ENCODE measurements around the gene C5orf63.
A peak's percentile ranks its signal among the peaks of the same experiment; 100 is the strongest.
"Not testable (repeated sequence)": the region's sequence is repeated elsewhere in the genome, so short reads cannot be mapped to it uniquely, and the experiment has no call there.

The C5orf63 gene

GRCh38 chr5:127030259-127031146, 42.8 kb downstream of the C5orf63 start, which contains the start of gene MARCHF3:
Gene MARCHF3 (minus strand): TSS chr5:127030558. CDS start chr5:126918171, 112,387 bp downstream.
- peak; percentile 77 for DNase-seq

- DNase-seq, result peak; percentile 33
Measured at GRCh38 chr5:127029581-127030258, 43.6 kb downstream of the C5orf63 start.

- no peak for DNase-seq
Measured at GRCh38 chr5:127028822-127029457, 44.4 kb downstream of the C5orf63 start.

DNA sequence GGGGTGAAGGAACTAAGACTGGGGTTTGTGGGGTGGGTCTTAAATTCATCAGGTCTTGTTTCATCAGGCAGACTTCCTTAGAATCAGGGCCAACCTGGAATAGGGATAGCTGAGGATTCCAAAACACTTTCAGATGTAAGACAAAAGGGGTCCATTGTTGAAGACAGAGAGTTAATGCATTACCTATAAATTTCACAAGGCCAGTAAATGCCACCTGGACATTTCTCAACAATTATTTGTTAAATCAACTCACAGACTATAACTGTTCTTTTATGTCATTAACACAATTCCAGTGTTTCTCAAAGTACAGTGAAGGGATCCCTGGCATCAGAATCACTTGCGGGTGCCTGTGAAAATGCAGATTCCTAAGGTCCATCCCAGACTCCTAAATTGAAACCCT, 45.8 kb downstream of the C5orf63 start:
- no peak for DNase-seq

DNA sequence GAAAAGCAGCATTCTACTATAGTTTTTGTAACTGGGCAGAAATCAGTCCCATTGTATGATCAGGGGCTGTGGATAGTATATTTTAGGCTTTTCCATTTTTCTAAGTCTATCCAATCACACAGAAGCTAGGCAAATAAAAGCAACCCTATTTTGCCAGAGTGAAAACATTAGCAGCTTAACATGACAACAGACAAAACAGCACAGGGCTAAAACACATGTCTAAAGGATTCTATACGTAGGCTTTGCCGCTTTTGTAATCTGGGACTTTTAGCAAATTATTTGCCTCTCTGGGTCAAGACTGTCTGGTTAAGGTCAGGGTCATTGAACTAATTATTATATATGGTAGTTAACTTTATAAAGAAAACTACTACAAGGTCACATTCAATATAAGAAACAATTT, 47.1 kb downstream of the C5orf63 start:
- no peak for DNase-seq

GRCh38 chr5:127025467-127025866, 47.8 kb downstream of the C5orf63 start:
- DNase-seq, result no peak

DNA sequence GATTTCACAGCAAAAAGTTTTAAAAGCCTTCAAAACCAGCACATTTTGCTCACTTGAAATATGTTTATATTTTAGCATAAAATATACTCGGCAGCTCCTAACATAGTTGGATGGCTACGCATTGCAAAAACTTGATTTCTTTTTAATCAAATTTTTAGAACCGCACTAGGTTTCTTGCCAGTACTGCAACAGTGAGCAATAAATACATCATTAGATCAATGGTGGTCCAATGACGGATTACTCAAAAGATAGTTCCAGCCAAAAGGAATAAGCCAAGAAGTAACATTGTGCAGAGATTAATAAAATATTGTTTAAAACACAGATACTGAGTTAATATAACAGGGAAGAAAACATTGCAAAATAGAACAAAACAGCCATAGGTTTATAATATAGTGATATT, 48.5 kb downstream of the C5orf63 start:
- no peak for DNase-seq

DNA sequence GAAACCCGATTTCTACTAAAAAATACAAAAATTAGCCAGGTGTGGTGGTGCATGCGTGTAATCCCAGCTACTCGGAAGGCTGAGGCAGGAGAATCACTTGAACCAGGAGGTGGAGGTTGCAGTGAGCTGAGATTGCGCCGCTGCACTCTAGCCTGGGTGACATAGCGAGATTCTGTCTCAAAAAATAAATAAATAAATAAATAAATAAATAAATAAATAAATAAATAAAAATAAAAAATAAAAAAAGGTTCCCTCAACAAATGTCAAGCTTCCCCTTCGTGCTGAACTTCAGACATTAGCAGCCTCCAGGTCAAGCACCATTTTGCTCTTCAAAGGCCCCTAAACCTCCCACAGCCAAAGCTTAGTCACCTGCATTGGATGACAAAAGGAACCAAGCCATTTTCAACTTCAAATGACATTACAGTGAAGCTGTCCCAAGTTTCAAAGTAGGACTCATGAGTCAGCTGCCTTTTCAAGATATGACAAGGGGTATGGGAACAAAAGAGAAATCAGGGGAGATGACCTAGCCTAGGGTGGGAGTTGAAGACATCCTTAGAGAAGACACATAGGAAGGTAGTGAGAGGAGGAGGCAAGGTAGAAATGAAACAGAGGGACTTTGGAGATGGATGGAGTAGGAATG, 49.6 kb downstream of the C5orf63 start:
- DNase-seq, result not testable (repeated sequence)

DNA sequence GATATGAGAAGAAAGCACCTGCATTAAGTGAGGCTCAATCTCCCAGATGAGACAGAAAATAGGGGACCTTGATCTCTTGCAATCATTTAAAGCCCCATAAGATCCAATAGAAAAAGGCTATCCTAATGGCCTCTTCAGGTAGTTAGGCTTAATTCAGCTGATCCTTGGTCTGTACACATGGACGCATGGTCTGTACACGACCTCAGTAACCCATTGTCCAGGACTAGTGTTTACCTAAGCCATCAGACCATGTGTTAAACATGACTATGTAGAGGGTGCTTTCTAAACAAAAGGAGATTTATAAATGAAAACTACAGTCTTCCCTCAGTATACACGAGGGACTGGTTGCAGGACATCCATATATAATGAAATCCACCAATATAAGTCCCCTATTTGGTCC, 50.5 kb downstream of the C5orf63 start:
- DNase-seq, result no peak

DNA sequence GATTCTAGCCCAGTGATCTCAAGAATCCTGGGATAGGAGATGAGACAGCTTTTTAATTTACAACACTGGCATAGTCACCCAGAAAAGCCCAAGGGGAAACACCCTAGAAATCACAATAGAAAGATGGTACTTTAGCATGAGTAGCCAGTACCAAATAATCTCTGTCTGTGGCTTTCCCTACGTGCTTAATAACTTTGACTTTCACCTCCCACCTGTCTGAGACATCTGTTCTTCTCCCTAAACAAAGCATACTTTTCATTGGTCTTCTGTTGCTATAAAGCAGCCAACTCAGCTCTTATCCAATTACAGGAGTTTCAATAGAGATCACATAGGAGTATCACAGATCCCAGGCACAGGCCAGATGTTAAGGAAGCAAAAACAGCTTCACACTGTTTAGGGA, 53.4 kb downstream of the C5orf63 start:
- DNase-seq, result no peak

DNA sequence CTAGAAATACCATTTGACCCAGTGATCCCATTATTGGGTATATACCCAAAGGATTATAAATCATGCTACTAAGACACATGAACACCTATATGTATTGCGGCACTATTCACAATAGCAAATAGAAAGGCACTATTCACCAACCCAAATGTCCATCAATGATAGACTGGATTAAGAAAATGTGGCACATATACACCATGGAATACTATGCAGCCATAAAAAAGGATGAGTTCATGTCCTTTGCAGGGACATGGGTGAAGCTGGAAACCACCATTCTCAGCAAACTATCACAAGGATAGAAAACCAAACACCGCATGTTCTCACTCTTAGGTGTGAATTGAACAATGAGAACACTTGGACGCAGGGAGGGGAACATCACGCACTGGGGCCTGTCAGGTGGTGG, 56.6 kb downstream of the C5orf63 start:
- DNase-seq, result not testable (repeated sequence)

- DNase-seq, result no peak
Measured at GRCh38 chr5:127015716-127016115, 57.6 kb downstream of the C5orf63 start.

- no peak for DNase-seq
Measured at GRCh38 chr5:127014573-127014972, 58.7 kb downstream of the C5orf63 start.

- no peak for DNase-seq
Measured at GRCh38 chr5:127013407-127013806, 59.9 kb downstream of the C5orf63 start.

- DNase-seq, result no peak
Measured at GRCh38 chr5:127012916-127013315, 60.4 kb downstream of the C5orf63 start.

DNA sequence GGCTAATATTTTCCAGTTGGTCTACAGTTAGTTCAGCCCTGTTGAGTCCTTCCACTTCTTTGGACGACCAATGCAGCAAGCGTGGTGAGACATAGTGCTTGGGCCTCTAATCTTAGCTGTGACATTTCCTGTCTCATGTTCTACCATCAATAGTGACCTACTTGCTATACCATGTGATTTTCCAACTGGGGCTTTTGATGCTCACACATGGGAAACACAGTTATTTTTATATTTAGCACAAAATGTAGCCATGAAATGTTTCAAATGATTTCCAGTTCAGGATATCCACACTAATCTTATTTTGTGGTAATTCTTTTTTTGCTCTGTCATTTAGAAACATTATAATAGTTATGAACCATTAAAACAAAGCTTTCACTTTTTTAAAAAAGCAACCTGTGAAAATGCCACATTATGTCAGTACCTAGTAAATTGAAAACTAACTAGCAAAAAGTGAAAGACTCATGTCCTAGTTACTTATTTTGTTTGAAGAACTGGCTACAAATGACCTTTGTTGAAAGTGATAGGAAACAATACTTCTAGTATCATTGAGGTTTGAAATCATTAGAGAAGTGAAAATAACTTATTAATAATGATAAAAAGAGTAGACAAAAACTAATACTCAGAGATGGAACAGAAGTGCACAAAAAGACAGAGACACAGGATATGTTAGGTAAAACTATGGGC, 61.2 kb downstream of the C5orf63 start:
- DNase-seq, result no peak

DNA sequence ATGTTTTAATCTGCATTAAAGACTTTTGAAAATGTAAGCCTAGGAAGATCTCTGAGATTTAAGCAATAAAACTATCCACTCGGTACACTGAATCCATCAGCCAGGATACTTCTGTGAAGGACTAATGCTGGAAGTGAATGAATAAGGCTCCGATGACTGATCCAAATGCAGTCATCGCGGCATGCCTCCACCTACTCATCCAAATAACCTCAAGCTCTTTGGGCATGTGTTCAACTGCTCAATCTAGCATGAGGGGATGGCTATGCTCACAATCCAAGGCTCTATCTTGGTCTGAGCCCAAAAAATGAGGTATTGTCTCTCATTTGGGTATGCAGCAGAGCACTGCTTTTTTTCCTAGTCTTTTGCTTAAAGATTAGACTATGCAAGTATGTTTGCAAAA, 62.1 kb downstream of the C5orf63 start:
- no peak for DNase-seq

- no peak for DNase-seq
Measured at GRCh38 chr5:127010362-127010761, 62.9 kb downstream of the C5orf63 start.

GRCh38 chr5:127009784-127010183, 63.5 kb downstream of the C5orf63 start:
- no peak for DNase-seq

- no peak for DNase-seq
Measured at GRCh38 chr5:127008300-127008975, 64.9 kb downstream of the C5orf63 start.

DNA sequence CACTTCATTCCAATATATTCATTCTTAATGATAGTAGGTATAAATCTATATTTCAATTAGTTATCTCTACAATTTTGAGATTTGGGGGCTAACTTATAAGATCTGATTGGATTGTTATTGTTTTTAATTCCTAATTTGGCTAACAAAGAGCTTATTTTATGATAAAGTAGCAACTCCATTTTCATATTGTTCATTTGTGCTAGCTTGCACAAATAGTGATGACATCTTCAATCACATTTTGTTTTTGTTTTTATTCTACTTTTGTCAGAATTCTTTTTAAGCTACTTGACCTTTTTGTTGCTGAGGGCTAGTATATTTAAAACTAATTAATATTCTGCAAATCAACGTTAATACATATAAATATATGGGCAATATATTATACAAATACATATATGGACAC, 65.8 kb downstream of the C5orf63 start:
- no peak for DNase-seq

GRCh38 chr5:127006744-127007143, 66.6 kb downstream of the C5orf63 start:
- no peak for DNase-seq
